ENCODE results near the gene COL8A2. TPM values are rescaled to one million over a fixed set of nuclear protein-coding genes. Genes with fewer than 3 reads are reported as not detected.
A peak's percentile ranks its signal among the peaks of the same experiment; 100 is the strongest.

The COL8A2 gene
- total RNA-seq, 1 donor from 2014 or later = 1.6 TPM

GRCh38 chr1:36116901-36117300, 8.1 kb downstream of the COL8A2 start:
- no peaks in the 10 kb centered on the region for H3K27me3 ChIP-seq (ENCODE audit: control insufficient read depth, insufficient read depth, low read length)
- no peak overlapping the region for H3K4me3 ChIP-seq (ENCODE audit: low read depth, low read length)
- H3K36me3 ChIP-seq (ENCODE audit: control insufficient read depth, insufficient read depth, low read length) = no peaks in the 10 kb centered on the region
- FAIRE-seq = no peak
- no peak for TF ChIP-seq CTCF (IDR thresholded peaks at IDR 0.05; ENCODE audit: insufficient read depth, low read length, severe bottlenecking)
- DNase-seq (ENCODE audit: low read depth) = no peak

- Histone ChIP-seq H3K27me3 (ENCODE audit: control insufficient read depth, insufficient read depth, low read length) (no peaks in the 10 kb centered on the region), H3K36me3 (ENCODE audit: control insufficient read depth, insufficient read depth, low read length) (no peaks in the 10 kb centered on the region), H3K4me3 (ENCODE audit: low read depth, low read length) (no peak overlapping the region)
- DNase-seq (ENCODE audit: low read depth) = peak; percentile 40
- no peak for FAIRE-seq
- no peak for TF ChIP-seq CTCF (IDR thresholded peaks at IDR 0.05; ENCODE audit: insufficient read depth, low read length, severe bottlenecking)
Measured at GRCh38 chr1:36115931-36116330, 9.1 kb downstream of the COL8A2 start.

- DNase-seq (ENCODE audit: low read depth) = no peak
- Histone ChIP-seq H3K4me3 (ENCODE audit: low read depth, low read length) (no peak overlapping the region), H3K27me3 (ENCODE audit: control insufficient read depth, insufficient read depth, low read length) (no peaks in the 10 kb centered on the region), H3K36me3 (ENCODE audit: control insufficient read depth, insufficient read depth, low read length) (no peaks in the 10 kb centered on the region)
- no peak for TF ChIP-seq CTCF (IDR thresholded peaks at IDR 0.05; ENCODE audit: insufficient read depth, low read length, severe bottlenecking)
- FAIRE-seq = no peak
Measured at GRCh38 chr1:36115200-36115669, 9.8 kb downstream of the COL8A2 start.

- no peaks in the 10 kb centered on the region for H3K36me3 ChIP-seq (ENCODE audit: control insufficient read depth, insufficient read depth, low read length)
- DNase-seq (ENCODE audit: low read depth) = no peak
- no peak for FAIRE-seq
- TF ChIP-seq CTCF (IDR thresholded peaks at IDR 0.05; ENCODE audit: insufficient read depth, low read length, severe bottlenecking) = no peak
- no peak overlapping the region for H3K4me3 ChIP-seq (ENCODE audit: low read depth, low read length)
- no peaks in the 10 kb centered on the region for H3K27me3 ChIP-seq (ENCODE audit: control insufficient read depth, insufficient read depth, low read length)
Measured at GRCh38 chr1:36114371-36114770, 10.7 kb downstream of the COL8A2 start.

GRCh38 chr1:36112823-36113222, 12.2 kb downstream of the COL8A2 start:
- FAIRE-seq (no peak), DNase-seq (ENCODE audit: low read depth) (no peak)
- no peaks in the 10 kb centered on the region for H3K36me3 ChIP-seq (ENCODE audit: control insufficient read depth, insufficient read depth, low read length)
- no peak for TF ChIP-seq CTCF (IDR thresholded peaks at IDR 0.05; ENCODE audit: insufficient read depth, low read length, severe bottlenecking)
- H3K4me3 ChIP-seq (ENCODE audit: low read depth, low read length) = no peak overlapping the region
- H3K27me3 ChIP-seq (ENCODE audit: control insufficient read depth, insufficient read depth, low read length) = no peaks in the 10 kb centered on the region

- FAIRE-seq = no peak
Measured at GRCh38 chr1:36111151-36111550, 13.9 kb downstream of the COL8A2 start.

More at GRCh38 chr1:36111151-36111550, 13.9 kb downstream of the COL8A2 start:
- Histone ChIP-seq H3K4me3 (ENCODE audit: low read depth, low read length) (no peak overlapping the region), H3K27me3 (ENCODE audit: control insufficient read depth, insufficient read depth, low read length) (no peaks in the 10 kb centered on the region), H3K36me3 (ENCODE audit: control insufficient read depth, insufficient read depth, low read length) (no peaks in the 10 kb centered on the region)
- no peak for TF ChIP-seq CTCF (IDR thresholded peaks at IDR 0.05; ENCODE audit: insufficient read depth, low read length, severe bottlenecking)
- DNase-seq (ENCODE audit: low read depth) = no peak
